WTC11 (cell line): ENCODE results near the gene CHST13. TPM values are rescaled to one million over a fixed set of nuclear protein-coding genes. Genes with fewer than 3 reads are reported as not detected.

ENCODE experiments used
- ATAC-seq: fragments of 200-7000 bp; cut with Tn5 transposase; 2 replicates; pipeline ENCODE4 v1.10.0; 2021; ENCODE audit warnings: mild to moderate bottlenecking, moderate library complexity
- CTCF ChIA-PET: fragments of 300-600 bp; sonication (Branson Sonifier 250); formaldehyde crosslinking; loops from one replicate; lab custom pipeline; 2021; ENCODE audit warnings: antibody characterized with exemption; lab: Charles Lee
- POLR2A ChIA-PET: fragments of 350-600 bp; sonication (Branson Sonifier 250); formaldehyde crosslinking; loops from one replicate; lab custom pipeline; 2021; ENCODE audit warnings: antibody characterized with exemption; lab: Charles Lee
- DNase-seq: peaks from one replicate; pipeline ENCODE4 v3.0.0; 2021; ENCODE audit warnings: low spot score
- H3K27ac Mint-ChIP-seq: 2 replicates; pipeline ENCODE4 v1.8.0; 2021; ENCODE audit warnings: mixed read lengths
- H3K27me3 Mint-ChIP-seq: 2 replicates; pipeline ENCODE4 v1.8.0; 2021; ENCODE audit warnings: low read depth, mild to moderate bottlenecking, moderate library complexity, mixed read lengths
- H3K36me3 Mint-ChIP-seq: 2 replicates; pipeline ENCODE4 v1.8.0; 2021; ENCODE audit warnings: mixed read lengths
- H3K4me1 Mint-ChIP-seq: 2 replicates; pipeline ENCODE4 v1.8.0; 2022; ENCODE audit warnings: mixed read lengths
- H3K4me3 Mint-ChIP-seq: 2 replicates; pipeline ENCODE4 v1.8.0; 2021; ENCODE audit warnings: mild to moderate bottlenecking, moderate library complexity, mixed read lengths
- H3K9me3 Mint-ChIP-seq: 2 replicates; pipeline ENCODE4 v1.8.0; 2021; ENCODE audit warnings: mixed read lengths
- CDX4 ChIP-seq: fragments of 250-450 bp; sonication (Bioruptor Pico); IDR thresholded peaks from 2 replicates; pipeline ENCODE4 v1.9.0; 2021; ENCODE audit warnings: moderate library complexity, mild to moderate bottlenecking, inconsistent platforms, borderline replicate concordance
- ESRRA ChIP-seq: sonication (generic); formaldehyde crosslinking; IDR thresholded peaks from 2 replicates; pipeline ENCODE4 v1.8.1; 2022; ENCODE audit warnings: mild to moderate bottlenecking, missing genetic modification reagents, borderline replicate concordance
- FOXP4 ChIP-seq: sonication (generic); formaldehyde crosslinking; IDR thresholded peaks from 2 replicates; pipeline ENCODE4 v1.8.0; 2022; ENCODE audit warnings: mild to moderate bottlenecking, missing genetic modification reagents
- GABPB1 ChIP-seq: sonication (generic); formaldehyde crosslinking; IDR thresholded peaks from 2 replicates; pipeline ENCODE4 v1.8.1; 2023; ENCODE audit warnings: mild to moderate bottlenecking, missing genetic modification reagents
- HMGA2 ChIP-seq: fragments of 250-450 bp; sonication (Bioruptor Pico); IDR thresholded peaks from 2 replicates; pipeline ENCODE4 v1.4.0; 2021; ENCODE audit warnings: mild to moderate bottlenecking, moderate library complexity
- IRF1 ChIP-seq: sonication (generic); formaldehyde crosslinking; IDR thresholded peaks from 2 replicates; pipeline ENCODE4 v1.8.0; 2023; ENCODE audit warnings: missing genetic modification reagents
- KAT7 ChIP-seq: sonication (generic); formaldehyde crosslinking; IDR thresholded peaks from 2 replicates; pipeline ENCODE4 v1.8.1; 2023; ENCODE audit warnings: missing genetic modification reagents, mild to moderate bottlenecking, borderline replicate concordance
- RELA ChIP-seq: sonication (generic); formaldehyde crosslinking; IDR thresholded peaks from 2 replicates; pipeline ENCODE4 v1.8.1; 2022; ENCODE audit warnings: missing genetic modification reagents, mild to moderate bottlenecking, borderline replicate concordance
- SMAD3 ChIP-seq: sonication (generic); formaldehyde crosslinking; IDR thresholded peaks from 2 replicates; pipeline ENCODE4 v1.8.0; 2022; ENCODE audit warnings: missing genetic modification reagents, mild to moderate bottlenecking, borderline replicate concordance
- SMAD4 ChIP-seq: sonication (generic); formaldehyde crosslinking; IDR thresholded peaks from 2 replicates; pipeline ENCODE4 v1.8.0; 2022; ENCODE audit warnings: mild to moderate bottlenecking, missing genetic modification reagents
- TEAD1 ChIP-seq: sonication (generic); formaldehyde crosslinking; IDR thresholded peaks from 2 replicates; pipeline ENCODE4 v1.8.0; 2022; ENCODE audit warnings: mild to moderate bottlenecking, missing genetic modification reagents
- ZNF281 ChIP-seq: sonication (generic); formaldehyde crosslinking; IDR thresholded peaks from 2 replicates; pipeline ENCODE4 v1.8.0; 2023; ENCODE audit warnings: mild to moderate bottlenecking, missing genetic modification reagents
- ZNF317 ChIP-seq: sonication (generic); formaldehyde crosslinking; IDR thresholded peaks from 2 replicates; pipeline ENCODE4 v1.8.1; 2023; ENCODE audit warnings: low read depth, mild to moderate bottlenecking, moderate library complexity, missing genetic modification reagents, borderline replicate concordance
- ZNF396 ChIP-seq: fragments of 250-450 bp; sonication (Bioruptor Pico); IDR thresholded peaks from 2 replicates; pipeline ENCODE4 v1.8.0; 2021; ENCODE audit warnings: mild to moderate bottlenecking, moderate library complexity, borderline replicate concordance
- ZNF423 ChIP-seq: fragments of 250-450 bp; sonication (Bioruptor Pico); IDR thresholded peaks from 2 replicates; pipeline ENCODE4 v2.1.2; 2022; ENCODE audit warnings: mild to moderate bottlenecking, moderate library complexity
- total RNA-seq: library from RNA; stranded (reverse); gene quantifications from 3 replicates; pipeline ENCODE4 v1.2.3, GENCODE V29; 2021
- TF ChIP-seq, protein P1 (sequence below): fragments of 250-450 bp; sonication (Bioruptor Pico); IDR thresholded peaks from 2 replicates; pipeline ENCODE4 v2.1.2; 2022; ENCODE audit warnings: mild to moderate bottlenecking, moderate library complexity
- TF ChIP-seq, protein P2 (sequence below): sonication (generic); formaldehyde crosslinking; IDR thresholded peaks from 2 replicates; pipeline ENCODE4 v1.8.0; 2023; ENCODE audit warnings: missing genetic modification reagents, mild to moderate bottlenecking, borderline replicate concordance

The CHST13 gene
- total RNA-seq, 1 experiment from 2014 or later, result 4.1 TPM

DNA sequence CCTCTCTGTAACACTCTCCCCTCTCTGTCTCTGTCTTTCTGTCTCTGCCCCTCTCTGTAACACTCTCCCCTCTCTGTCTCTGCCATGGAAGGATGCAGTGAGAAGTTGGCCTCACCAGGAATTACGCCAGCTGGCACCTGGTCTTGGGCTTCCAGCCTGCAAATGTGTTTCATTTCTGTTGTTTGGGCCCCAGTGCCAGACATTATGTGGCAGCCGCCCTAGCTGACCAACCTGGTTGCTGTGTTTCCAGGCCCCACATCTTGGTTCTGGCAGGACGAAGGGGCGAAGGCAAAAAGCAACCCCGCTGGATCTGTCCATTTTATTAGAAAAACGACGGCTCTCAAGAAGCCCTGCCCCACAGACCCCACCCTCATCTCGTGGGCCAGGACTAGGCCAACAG is 43.1 kb upstream of the CHST13 start:
- no peaks in the 10 kb centered on the region for H3K36me3 Mint-ChIP-seq
- DNase-seq (no peak), ATAC-seq (no peak)
- H3K9me3 Mint-ChIP-seq, result no peaks in the 10 kb centered on the region
- no peak overlapping the region for H3K27ac Mint-ChIP-seq
- no peak overlapping the region for H3K4me3 Mint-ChIP-seq
- peaks cover 34% of the 10 kb centered on the region for H3K4me1 Mint-ChIP-seq
- H3K27me3 Mint-ChIP-seq, result no peaks in the 10 kb centered on the region; the same call in 1 of the 2 replicates
- no peak for TF ChIP-seq ZNF423 (CRISPR knock-in tag)
- POLR2A ChIA-PET, result interaction anchor here (0.5 kb wide), 1 partner anchor 182 kb away, joined by 3 read pairs; no protein-coding TSS in a partner anchor
- CTCF ChIA-PET, result no interaction called here

GRCh38 chr3:126481808-126482502 is 42.0 kb upstream of the CHST13 start:
- DNase-seq, result no peak
- Mint-ChIP-seq H3K4me3 (no peak overlapping the region), H3K36me3 (no peaks in the 10 kb centered on the region), H3K27me3 (no peaks in the 10 kb centered on the region; the same call in 1 of the 2 replicates), H3K4me1 (peaks cover 38% of the 10 kb centered on the region), H3K27ac (no peak overlapping the region), H3K9me3 (no peaks in the 10 kb centered on the region)
- TF ChIP-seq KAT7 (CRISPR knock-in tag) (no peak), SMAD4 (no peak), FOXP4 (CRISPR knock-in tag) (no peak), SMAD3 (no peak), GABPB1 (peak; percentile 49; the same call in 1 of the 2 replicates)
- TF ChIP-seq, protein P1, sequence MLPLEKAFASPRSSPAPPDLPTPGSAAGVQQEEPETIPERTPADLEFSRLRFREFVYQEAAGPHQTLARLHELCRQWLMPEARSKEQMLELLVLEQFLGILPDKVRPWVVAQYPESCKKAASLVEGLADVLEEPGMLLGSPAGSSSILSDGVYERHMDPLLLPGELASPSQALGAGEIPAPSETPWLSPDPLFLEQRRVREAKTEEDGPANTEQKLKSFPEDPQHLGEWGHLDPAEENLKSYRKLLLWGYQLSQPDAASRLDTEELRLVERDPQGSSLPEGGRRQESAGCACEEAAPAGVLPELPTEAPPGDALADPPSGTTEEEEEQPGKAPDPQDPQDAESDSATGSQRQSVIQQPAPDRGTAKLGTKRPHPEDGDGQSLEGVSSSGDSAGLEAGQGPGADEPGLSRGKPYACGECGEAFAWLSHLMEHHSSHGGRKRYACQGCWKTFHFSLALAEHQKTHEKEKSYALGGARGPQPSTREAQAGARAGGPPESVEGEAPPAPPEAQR, result no peak
- no peak for ATAC-seq
- ChIA-PET POLR2A (no interaction called here), CTCF (no interaction called here)

DNA sequence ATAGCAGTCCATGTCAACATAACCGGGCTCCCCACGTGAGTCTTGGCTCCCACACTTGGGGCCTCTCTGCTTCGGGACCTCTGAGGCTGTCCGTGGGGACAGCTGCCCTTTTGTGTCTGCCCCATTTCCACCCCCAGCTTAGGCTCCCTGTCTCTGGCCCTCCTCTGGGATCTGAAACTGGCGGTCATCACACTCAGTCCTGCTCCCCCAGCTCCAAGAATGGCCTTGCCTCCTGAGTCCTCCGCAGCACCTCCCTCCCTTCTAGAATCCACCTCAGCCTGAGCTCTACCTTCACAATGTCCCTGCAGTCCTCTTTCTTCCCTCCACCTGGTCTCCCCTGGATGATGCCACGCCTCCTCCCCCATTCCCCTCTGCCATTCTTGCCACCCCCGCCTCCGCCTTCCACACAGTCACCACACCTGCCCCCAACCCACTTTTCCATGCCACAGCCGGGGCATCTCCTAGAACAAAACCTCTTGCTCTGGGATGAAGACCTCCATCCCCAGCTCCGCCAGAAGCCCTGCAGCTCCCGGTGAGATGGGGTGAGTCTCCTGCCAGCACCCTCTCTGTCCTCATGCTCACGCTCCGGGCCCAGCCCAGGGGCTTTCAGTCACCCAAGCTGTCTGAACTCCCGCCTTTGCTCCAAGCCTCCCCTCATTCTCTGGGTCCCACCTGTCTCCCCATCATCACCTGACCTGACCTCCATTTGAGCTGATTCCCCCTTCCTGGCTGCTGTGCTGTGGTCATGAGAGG is 41.3 kb upstream of the CHST13 start:
- no peak overlapping the region for H3K4me3 Mint-ChIP-seq
- no peak overlapping the region for H3K27ac Mint-ChIP-seq
- H3K4me1 Mint-ChIP-seq, result peaks cover 35% of the 10 kb centered on the region
- CTCF ChIA-PET, result no interaction called here
- no peak for TF ChIP-seq ZNF396 (CRISPR knock-in tag)
- TF ChIP-seq ZNF317 (CRISPR knock-in tag), result no peak
- no peak for TF ChIP-seq ZNF281 (CRISPR knock-in tag)
- TF ChIP-seq, protein P2, sequence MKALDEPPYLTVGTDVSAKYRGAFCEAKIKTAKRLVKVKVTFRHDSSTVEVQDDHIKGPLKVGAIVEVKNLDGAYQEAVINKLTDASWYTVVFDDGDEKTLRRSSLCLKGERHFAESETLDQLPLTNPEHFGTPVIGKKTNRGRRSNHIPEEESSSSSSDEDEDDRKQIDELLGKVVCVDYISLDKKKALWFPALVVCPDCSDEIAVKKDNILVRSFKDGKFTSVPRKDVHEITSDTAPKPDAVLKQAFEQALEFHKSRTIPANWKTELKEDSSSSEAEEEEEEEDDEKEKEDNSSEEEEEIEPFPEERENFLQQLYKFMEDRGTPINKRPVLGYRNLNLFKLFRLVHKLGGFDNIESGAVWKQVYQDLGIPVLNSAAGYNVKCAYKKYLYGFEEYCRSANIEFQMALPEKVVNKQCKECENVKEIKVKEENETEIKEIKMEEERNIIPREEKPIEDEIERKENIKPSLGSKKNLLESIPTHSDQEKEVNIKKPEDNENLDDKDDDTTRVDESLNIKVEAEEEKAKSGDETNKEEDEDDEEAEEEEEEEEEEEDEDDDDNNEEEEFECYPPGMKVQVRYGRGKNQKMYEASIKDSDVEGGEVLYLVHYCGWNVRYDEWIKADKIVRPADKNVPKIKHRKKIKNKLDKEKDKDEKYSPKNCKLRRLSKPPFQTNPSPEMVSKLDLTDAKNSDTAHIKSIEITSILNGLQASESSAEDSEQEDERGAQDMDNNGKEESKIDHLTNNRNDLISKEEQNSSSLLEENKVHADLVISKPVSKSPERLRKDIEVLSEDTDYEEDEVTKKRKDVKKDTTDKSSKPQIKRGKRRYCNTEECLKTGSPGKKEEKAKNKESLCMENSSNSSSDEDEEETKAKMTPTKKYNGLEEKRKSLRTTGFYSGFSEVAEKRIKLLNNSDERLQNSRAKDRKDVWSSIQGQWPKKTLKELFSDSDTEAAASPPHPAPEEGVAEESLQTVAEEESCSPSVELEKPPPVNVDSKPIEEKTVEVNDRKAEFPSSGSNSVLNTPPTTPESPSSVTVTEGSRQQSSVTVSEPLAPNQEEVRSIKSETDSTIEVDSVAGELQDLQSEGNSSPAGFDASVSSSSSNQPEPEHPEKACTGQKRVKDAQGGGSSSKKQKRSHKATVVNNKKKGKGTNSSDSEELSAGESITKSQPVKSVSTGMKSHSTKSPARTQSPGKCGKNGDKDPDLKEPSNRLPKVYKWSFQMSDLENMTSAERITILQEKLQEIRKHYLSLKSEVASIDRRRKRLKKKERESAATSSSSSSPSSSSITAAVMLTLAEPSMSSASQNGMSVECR (CRISPR knock-in tag), result no peak
- TF ChIP-seq IRF1, result no peak
- TF ChIP-seq RELA (CRISPR knock-in tag), result no peak
- TF ChIP-seq ESRRA (CRISPR knock-in tag), result no peak
- no peak for TF ChIP-seq HMGA2 (CRISPR knock-in tag)
- TF ChIP-seq TEAD1 (CRISPR knock-in tag), result no peak
- TF ChIP-seq CDX4 (CRISPR knock-in tag), result no peak
- no peaks in the 10 kb centered on the region for H3K36me3 Mint-ChIP-seq
- POLR2A ChIA-PET, result no interaction called here
- no peak for DNase-seq
- ATAC-seq, result no peak
- no peaks in the 10 kb centered on the region for H3K9me3 Mint-ChIP-seq
- no peaks in the 10 kb centered on the region; the same call in 1 of the 2 replicates for H3K27me3 Mint-ChIP-seq
